Measurements from ENCODE around the gene ARHGEF28.
A peak's percentile ranks its signal among the peaks of the same experiment; 100 is the strongest.

Gene ARHGEF28

DNA sequence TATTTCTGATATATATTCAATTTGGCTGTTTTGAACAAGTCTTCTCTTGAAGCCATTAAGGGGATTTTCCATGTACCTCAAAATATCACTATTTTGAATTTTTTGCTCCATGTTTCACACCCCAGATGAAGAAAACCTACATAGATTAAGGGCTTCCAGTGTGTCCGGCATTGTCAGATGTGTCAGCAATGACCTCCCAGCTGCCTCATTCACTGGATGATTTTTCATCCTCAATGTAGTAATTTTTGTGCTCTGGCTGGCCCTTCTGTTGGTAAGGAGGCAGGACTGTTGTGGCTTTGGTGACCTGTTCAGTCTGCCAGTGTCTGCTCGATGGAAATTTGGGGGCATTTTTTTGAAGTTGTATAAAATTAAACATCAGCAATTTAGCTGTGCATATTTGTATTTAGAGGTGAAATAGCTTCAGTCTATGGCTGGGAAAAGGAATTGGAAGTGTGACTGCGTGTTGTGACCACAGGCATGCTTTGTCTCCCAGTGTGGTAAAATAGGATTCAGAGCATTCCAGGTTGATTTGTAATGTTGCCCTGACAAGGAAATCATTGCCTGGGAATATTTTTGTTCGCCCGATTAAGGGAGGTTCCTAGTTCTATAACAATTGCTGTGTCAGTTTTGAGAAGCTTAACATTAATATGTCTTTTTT lies 312.4 kb downstream of the ARHGEF28 start:
- no peak for TF ChIP-seq JUND (IDR thresholded peaks at IDR 0.05; ENCODE audit: low read depth)
- DNase-seq (ENCODE audit: low read depth in 1 of 2, low spot score in 1 of 2): peak in 1 of 2 experiments; percentile 80
- in situ Hi-C loops (cut with HindIII; ENCODE audit: low pct_unique_long_range_greater_than_20kb, low sequenced_read_pairs): no loop called here

GRCh38 chr5:73938938-73939320 lies 312.9 kb downstream of the ARHGEF28 start:
- in situ Hi-C loops (cut with HindIII; ENCODE audit: low pct_unique_long_range_greater_than_20kb, low sequenced_read_pairs): no loop called here
- DNase-seq (ENCODE audit: low read depth in 1 of 2, low spot score in 1 of 2): no peak
- TF ChIP-seq JUND (IDR thresholded peaks at IDR 0.05; ENCODE audit: low read depth): no peak

GRCh38 chr5:73939557-73939956 lies 313.6 kb downstream of the ARHGEF28 start:
- peak in 1 of 2 experiments; percentile 37 for DNase-seq (ENCODE audit: low read depth in 1 of 2, low spot score in 1 of 2)
- no peak for TF ChIP-seq JUND (IDR thresholded peaks at IDR 0.05; ENCODE audit: low read depth)
- in situ Hi-C loops (cut with HindIII; ENCODE audit: low pct_unique_long_range_greater_than_20kb, low sequenced_read_pairs): no loop called here

DNA sequence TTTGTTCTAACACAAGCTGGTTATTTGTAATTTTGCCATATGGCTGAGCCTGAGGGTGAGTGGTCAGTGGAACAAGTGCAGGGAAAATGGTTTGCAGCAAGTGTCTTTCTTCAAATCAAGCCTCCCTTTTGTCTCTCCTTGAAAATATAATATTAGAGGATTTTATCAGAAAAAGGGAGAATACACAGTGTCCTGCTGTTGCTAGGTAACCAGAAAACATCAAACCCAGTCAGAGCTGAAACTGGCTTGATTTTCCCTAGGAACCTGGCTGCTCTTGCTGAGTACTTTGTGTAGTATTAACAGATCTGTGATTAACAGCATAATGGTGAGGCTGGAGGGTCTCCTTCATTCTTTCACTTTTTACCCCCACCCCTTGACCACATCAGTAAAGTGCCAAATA lies 314.0 kb downstream of the ARHGEF28 start:
- DNase-seq (ENCODE audit: low read depth in 1 of 2, low spot score in 1 of 2): no peak
- no peak for TF ChIP-seq JUND (IDR thresholded peaks at IDR 0.05; ENCODE audit: low read depth)
- in situ Hi-C loops (cut with HindIII; ENCODE audit: low pct_unique_long_range_greater_than_20kb, low sequenced_read_pairs): no loop called here

DNA sequence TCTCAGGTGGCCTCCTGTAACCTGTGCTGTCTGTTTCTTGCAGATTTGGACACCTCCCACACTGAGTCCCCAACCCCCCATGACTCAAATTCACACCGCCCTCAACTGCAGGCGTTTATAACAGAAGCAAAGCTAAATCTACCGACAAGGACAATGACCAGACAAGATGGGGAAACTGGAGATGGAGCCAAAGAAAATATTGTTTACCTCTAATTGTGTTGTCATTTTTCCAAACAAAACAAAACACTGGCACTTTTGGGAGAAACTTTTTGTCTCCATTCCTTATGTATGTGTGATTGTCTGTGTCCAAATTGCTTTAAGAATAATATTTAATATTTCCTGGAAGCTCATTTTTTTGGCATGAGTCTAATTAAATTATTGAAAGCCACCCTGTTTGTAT lies 314.8 kb downstream of the ARHGEF28 start:
- no peak for TF ChIP-seq JUND (IDR thresholded peaks at IDR 0.05; ENCODE audit: low read depth)
- DNase-seq (ENCODE audit: low read depth in 1 of 2, low spot score in 1 of 2): no peak
- in situ Hi-C loops (cut with HindIII; ENCODE audit: low pct_unique_long_range_greater_than_20kb, low sequenced_read_pairs): no loop called here

DNA sequence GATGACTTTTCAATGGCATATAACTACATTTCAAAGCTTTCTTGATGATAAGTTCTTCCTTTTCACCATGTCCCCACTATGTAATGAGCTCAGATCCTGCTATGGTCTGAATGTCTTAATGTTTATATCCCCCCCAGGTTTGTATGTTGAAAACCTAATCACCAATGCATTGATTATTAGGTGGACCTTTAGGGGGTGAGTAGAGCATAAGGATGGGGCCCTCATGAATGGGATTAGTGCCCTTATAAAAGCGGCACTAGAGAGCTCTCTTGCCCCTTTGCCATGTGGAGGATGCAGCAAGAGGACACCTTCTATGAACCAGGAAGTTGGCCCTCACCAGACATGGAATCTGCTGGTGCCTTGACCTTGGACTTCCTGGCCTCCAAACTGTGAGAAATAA lies 316.8 kb downstream of the ARHGEF28 start:
- TF ChIP-seq JUND (IDR thresholded peaks at IDR 0.05; ENCODE audit: low read depth): no peak
- DNase-seq (ENCODE audit: low read depth in 1 of 2, low spot score in 1 of 2): no peak
- in situ Hi-C loops (cut with HindIII; ENCODE audit: low pct_unique_long_range_greater_than_20kb, low sequenced_read_pairs): no loop called here

DNA sequence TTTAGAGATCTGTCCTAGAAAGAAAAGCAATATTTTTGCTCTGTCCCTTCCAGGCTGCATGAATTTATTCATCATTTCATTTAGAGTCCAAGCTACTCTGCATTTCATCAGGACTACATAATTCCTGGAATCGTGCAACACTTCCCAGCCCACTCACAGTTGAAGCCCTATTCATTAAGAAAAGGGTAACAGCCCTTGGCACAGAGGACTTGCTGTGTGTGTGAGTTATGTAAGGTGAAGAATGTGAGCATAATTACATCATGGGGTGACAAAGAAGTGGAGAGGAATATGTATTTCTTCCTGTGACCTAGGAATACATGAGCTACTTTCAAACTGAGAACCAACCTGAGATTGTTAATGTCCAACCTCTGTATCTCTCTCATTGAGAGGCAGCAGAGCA lies 317.4 kb downstream of the ARHGEF28 start:
- DNase-seq (ENCODE audit: low read depth in 1 of 2, low spot score in 1 of 2): no peak
- TF ChIP-seq JUND (IDR thresholded peaks at IDR 0.05; ENCODE audit: low read depth): no peak
- in situ Hi-C loops (cut with HindIII; ENCODE audit: low pct_unique_long_range_greater_than_20kb, low sequenced_read_pairs): no loop called here

DNA sequence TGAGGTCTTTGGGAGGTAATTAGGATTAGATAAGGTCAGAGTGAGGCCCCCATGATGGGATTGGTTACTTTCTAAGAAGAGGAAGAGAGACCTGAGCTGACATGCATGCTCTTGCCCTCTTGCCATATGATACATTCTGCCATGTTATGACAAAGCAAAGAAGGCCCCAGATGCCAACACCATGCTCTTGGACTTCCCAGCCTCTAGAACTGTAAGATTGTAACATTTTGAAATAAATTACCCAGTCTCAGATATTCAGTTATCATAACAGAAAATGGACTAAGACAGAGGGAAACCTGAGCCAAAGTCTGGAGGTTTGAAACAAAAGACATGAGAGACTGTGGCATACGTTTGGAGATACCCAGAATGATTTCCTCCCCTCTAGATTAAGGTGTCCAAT lies 318.6 kb downstream of the ARHGEF28 start:
- TF ChIP-seq JUND (IDR thresholded peaks at IDR 0.05; ENCODE audit: low read depth): no peak
- DNase-seq (ENCODE audit: low read depth in 1 of 2, low spot score in 1 of 2): no peak
- in situ Hi-C loops (cut with HindIII; ENCODE audit: low pct_unique_long_range_greater_than_20kb, low sequenced_read_pairs): no loop called here

DNA sequence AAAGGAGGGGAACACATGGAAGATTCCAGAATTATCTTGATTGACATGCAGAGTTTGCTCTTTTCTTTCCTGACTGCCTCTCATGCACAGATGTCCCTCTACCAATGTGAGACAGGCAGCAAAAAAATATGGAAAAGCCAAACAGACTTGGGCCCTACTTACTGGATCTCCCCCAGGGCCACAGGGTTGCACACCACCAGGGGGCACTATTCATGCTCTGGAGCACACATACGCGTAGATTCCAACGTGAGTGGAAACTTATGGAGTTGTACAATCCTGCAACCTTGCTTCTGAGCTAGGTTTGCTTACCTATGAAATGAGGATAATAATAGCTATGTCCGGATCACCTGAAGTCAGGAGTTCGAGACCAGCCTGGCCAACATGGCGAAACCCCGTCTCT lies 319.5 kb downstream of the ARHGEF28 start:
- in situ Hi-C loops (cut with HindIII; ENCODE audit: low pct_unique_long_range_greater_than_20kb, low sequenced_read_pairs): no loop called here
- no peak for TF ChIP-seq JUND (IDR thresholded peaks at IDR 0.05; ENCODE audit: low read depth)

DNA sequence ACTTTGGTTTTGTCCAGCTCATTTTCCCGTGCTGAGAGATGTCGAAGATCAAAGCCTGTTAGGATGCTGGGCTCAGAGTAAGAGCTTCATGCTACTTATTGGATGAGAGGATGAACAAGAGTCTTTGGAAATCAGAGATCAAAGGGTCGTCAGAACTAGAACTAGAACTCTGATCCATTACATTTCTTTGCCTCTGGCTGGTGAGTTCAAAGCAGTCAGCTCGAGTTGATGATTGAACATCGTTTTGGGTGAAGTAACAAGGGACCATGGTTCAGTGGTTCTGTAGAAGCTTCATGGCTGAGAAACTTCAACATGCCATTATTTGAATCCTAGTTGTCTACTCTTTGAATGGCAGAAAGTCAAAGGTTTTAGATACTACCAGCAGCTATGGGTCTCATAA lies 320.3 kb downstream of the ARHGEF28 start:
- in situ Hi-C loops (cut with HindIII; ENCODE audit: low pct_unique_long_range_greater_than_20kb, low sequenced_read_pairs): no loop called here
- no peak for TF ChIP-seq JUND (IDR thresholded peaks at IDR 0.05; ENCODE audit: low read depth)
- DNase-seq (ENCODE audit: low read depth in 1 of 2, low spot score in 1 of 2): no peak

More for the DNA sequence above, 319.5 kb downstream of the ARHGEF28 start:
- peak in 1 of 2 experiments; percentile 9 for DNase-seq (ENCODE audit: low read depth in 1 of 2, low spot score in 1 of 2)

DNA sequence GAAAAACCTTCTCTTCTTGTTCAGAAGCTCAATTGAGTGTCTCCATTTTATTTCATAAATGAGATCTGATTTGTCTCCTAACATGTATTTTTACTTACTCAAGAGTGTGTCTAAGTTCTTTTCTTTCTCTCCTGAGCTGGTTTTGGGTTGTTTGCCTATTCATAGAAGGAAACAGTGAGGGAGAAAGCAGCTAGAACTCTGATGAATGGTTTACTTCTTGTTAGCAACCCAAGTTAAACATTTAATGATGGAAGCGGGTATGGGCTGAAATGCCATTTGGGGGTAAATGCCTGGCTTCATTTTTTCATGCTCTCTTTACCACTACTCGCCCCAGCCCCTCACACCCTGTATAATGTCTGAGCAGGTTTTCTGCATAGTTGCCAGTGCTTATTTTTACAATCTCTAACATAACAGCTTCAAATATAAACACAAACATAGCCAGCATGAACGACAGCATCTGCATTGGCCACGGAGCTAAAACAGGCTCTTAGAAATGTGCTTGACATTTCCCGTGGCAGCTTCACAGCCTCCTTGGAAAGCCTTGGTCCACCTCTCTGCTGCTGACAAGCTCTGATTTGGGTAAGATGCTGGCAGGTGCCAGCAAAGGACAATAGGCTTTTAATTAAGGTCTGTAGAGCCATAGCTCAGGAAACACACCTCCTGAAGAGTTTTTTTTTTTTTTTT lies 321.1 kb downstream of the ARHGEF28 start:
- DNase-seq (ENCODE audit: low read depth in 1 of 2, low spot score in 1 of 2): no peak
- no peak for TF ChIP-seq JUND (IDR thresholded peaks at IDR 0.05; ENCODE audit: low read depth)
- in situ Hi-C loops (cut with HindIII; ENCODE audit: low pct_unique_long_range_greater_than_20kb, low sequenced_read_pairs): no loop called here

- no peak for DNase-seq (ENCODE audit: low read depth in 1 of 2, low spot score in 1 of 2)
- in situ Hi-C loops (cut with HindIII; ENCODE audit: low pct_unique_long_range_greater_than_20kb, low sequenced_read_pairs): no loop called here
- no peak for TF ChIP-seq JUND (IDR thresholded peaks at IDR 0.05; ENCODE audit: low read depth)
These were observed 322.1 kb downstream of the ARHGEF28 start for GRCh38 chr5:73947906-73948640.

GRCh38 chr5:73948720-73949119 lies 322.7 kb downstream of the ARHGEF28 start:
- in situ Hi-C loops (cut with HindIII; ENCODE audit: low pct_unique_long_range_greater_than_20kb, low sequenced_read_pairs): no loop called here
- no peak for DNase-seq (ENCODE audit: low read depth in 1 of 2, low spot score in 1 of 2)
- TF ChIP-seq JUND (IDR thresholded peaks at IDR 0.05; ENCODE audit: low read depth): no peak
